ENCODE results near the gene MYOG. TPM values are rescaled to one million over a fixed set of nuclear protein-coding genes. Genes with fewer than 3 reads are reported as not detected.

MYOG gene
- total and polyA plus RNA-seq, 5 experiments from 2014 or later, result not detected

GRCh38 chr1:203095061-203095690 is 9.4 kb upstream of the MYOG start:
- no peak for DNase-seq
- H3K27me3 Mint-ChIP-seq, result peaks cover 20 to 38% (median 29%) of the 10 kb centered on the region in 5 donors
- peaks cover 0 to 29% (median 12%) of the 10 kb centered on the region in 3 donors for H3K36me3 Mint-ChIP-seq
- ATAC-seq, result no peak
- no peak overlapping the region for H3K4me3 Mint-ChIP-seq
- POLR2A ChIA-PET, result no interaction called here
- H3K9me3 Mint-ChIP-seq, result peaks cover 15 to 47% (median 30%) of the 10 kb centered on the region in 9 donors
- H3K27ac Mint-ChIP-seq, result no peak overlapping the region
- no peaks in the 10 kb centered on the region for H3K4me1 Mint-ChIP-seq

DNA sequence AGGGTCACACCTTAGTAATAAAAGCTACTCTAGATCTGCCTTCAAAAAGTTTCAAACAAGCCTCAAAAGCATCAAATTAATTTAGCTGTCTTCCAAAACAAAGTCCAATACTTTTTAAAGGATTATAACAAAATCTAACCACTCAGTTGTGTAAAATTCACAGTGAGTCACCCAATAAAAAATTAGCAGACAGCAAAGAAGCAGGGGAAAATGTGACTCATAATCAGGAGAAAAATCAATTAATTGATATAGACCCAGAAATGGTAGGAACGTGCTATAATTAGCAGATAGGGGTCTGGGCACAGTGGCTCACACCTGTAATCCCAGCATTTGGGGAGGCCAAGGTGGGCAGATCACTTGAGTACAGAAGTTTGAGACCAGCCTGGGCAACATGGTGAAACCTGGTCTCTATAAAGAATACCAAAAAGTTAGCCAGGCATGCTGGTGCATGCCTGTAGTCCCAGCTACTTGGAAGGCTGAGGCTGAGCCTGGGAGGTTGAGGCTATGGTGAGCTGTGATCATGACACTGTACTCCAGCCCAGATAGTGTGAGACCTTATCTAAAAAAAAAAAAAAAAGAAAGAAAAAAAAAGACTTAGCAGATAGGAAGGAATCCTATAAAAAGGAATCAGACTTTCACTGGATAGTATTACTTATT is 8.1 kb upstream of the MYOG start:
- ATAC-seq, result no peak
- Mint-ChIP-seq H3K4me3 (no peak overlapping the region), H3K4me1 (no peaks in the 10 kb centered on the region), H3K36me3 (peaks cover 0 to 29% (median 12%) of the 10 kb centered on the region in 3 donors), H3K9me3 (peaks cover 15 to 47% (median 30%) of the 10 kb centered on the region in 9 donors), H3K27me3 (peaks cover 17 to 38% (median 26%) of the 10 kb centered on the region in 5 donors), H3K27ac (no peak overlapping the region)
- POLR2A ChIA-PET, result interaction anchor here (0.7 kb wide), 1 partner anchor 104 kb away, joined by 3 read pairs; no protein-coding TSS in a partner anchor
- no peak for DNase-seq

DNA sequence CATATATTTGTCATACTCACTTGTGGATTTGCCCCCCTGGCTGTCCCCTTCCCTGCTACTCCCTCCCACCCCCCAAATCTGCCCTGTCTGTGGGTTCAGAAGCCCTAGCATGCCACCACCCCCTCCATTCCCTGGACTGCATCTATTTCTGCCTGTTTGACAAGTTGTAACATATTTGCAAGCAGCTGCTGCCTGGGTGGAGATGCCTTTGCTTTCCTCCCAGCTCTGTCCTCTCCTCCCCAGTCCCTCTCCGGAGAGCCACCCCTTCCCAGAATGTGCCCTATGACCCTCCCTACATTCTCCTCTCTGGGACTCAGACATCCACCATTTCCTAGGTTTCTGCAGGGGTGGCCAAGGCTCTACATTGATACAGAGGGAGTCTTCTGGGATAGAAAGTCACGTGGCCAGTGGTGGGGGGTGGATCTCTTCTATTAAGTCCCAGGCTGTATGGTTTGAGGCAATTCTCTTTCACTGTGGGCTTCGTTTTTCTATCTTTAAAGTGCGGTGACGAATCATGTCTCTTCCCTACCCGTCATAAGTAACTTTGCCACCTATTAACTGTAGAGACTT is 6.0 kb upstream of the MYOG start:
- H3K27me3 Mint-ChIP-seq, result peaks cover 15 to 31% (median 26%) of the 10 kb centered on the region in 5 donors
- ATAC-seq, result no peak
- DNase-seq, result no peak
- peaks cover 0 to 23% (median 12%) of the 10 kb centered on the region in 3 donors for H3K36me3 Mint-ChIP-seq
- H3K4me1 Mint-ChIP-seq, result no peaks in the 10 kb centered on the region
- peaks cover 15 to 39% (median 23%) of the 10 kb centered on the region in 9 donors for H3K9me3 Mint-ChIP-seq
- no peak overlapping the region for H3K27ac Mint-ChIP-seq
- POLR2A ChIA-PET, result no interaction called here
- H3K4me3 Mint-ChIP-seq, result no peak overlapping the region

DNA sequence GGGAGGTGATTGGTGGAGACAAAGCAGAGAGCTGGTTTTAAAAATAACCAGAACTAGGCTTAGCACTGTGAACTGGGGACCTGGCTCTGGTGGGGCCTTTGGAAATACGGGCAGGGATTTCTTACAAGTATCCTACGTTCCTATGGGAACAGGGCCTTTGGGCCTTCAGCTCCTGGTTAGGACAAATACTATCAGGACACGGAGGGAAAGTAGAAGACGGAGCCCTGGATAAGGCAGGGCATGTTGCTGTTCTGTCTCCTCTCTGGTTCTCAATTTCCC is 5.3 kb upstream of the MYOG start:
- Mint-ChIP-seq H3K27me3 (peaks cover 15 to 31% (median 26%) of the 10 kb centered on the region in 5 donors), H3K4me1 (no peaks in the 10 kb centered on the region), H3K27ac (no peak overlapping the region), H3K9me3 (peaks cover 13 to 35% (median 20%) of the 10 kb centered on the region in 9 donors), H3K36me3 (peaks cover 0 to 20% (median 11%) of the 10 kb centered on the region in 3 donors), H3K4me3 (no peak overlapping the region)
- POLR2A ChIA-PET, result no interaction called here
- DNase-seq, result no peak
- ATAC-seq, result no peak

- H3K36me3 Mint-ChIP-seq, result peaks cover 0 to 15% (median 9%) of the 10 kb centered on the region in 3 donors
- H3K9me3 Mint-ChIP-seq, result peaks cover 10 to 30% (median 14%) of the 10 kb centered on the region in 9 donors
- H3K4me1 Mint-ChIP-seq, result no peaks in the 10 kb centered on the region
- DNase-seq (no peak), ATAC-seq (no peak)
- H3K27me3 Mint-ChIP-seq, result peaks cover 11 to 31% (median 26%) of the 10 kb centered on the region in 5 donors
- H3K4me3 Mint-ChIP-seq, result no peak overlapping the region
- no peak overlapping the region for H3K27ac Mint-ChIP-seq
- POLR2A ChIA-PET, result no interaction called here
These were observed 4.8 kb upstream of the MYOG start for GRCh38 chr1:203090421-203091198.

DNA sequence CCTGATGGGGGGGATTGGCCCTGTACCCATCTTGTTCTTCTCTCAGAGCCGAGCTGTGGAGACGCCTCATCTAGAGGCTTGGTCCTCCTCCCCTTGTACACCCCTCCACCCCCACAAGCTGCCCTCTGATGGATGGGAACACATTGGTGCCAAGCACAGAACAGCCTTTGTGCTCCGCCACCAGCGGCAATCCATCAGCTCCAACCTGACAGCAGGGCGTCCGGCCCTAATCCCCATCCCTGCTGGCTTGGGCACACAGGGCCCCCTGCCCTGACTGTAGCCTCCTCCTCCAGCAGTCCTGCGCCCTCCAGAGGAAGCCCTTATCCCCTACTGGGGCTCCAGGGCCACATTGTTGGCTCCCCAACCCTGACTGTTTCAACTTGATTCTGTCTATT is 3.8 kb upstream of the MYOG start:
- peaks cover 2 to 20% (median 5%) of the 10 kb centered on the region in 9 donors for H3K9me3 Mint-ChIP-seq
- POLR2A ChIA-PET, result no interaction called here
- no peaks in the 10 kb centered on the region for H3K4me1 Mint-ChIP-seq
- DNase-seq, result no peak
- H3K27ac Mint-ChIP-seq, result no peak overlapping the region
- ATAC-seq, result no peak
- peaks cover 0 to 5% (median 2%) of the 10 kb centered on the region in 3 donors for H3K36me3 Mint-ChIP-seq
- H3K27me3 Mint-ChIP-seq, result peaks cover 11 to 31% (median 26%) of the 10 kb centered on the region in 5 donors
- H3K4me3 Mint-ChIP-seq, result no peak overlapping the region

GRCh38 chr1:203089001-203089650 is 3.3 kb upstream of the MYOG start:
- H3K27ac Mint-ChIP-seq, result no peak overlapping the region
- no peak overlapping the region for H3K4me3 Mint-ChIP-seq
- H3K27me3 Mint-ChIP-seq, result peaks cover 11 to 31% (median 26%) of the 10 kb centered on the region in 5 donors
- no peaks in the 10 kb centered on the region for H3K36me3 Mint-ChIP-seq
- ATAC-seq (no peak), DNase-seq (no peak)
- POLR2A ChIA-PET, result no interaction called here
- H3K9me3 Mint-ChIP-seq, result peaks cover 0 to 15% (median 0%) of the 10 kb centered on the region in 9 donors
- no peaks in the 10 kb centered on the region for H3K4me1 Mint-ChIP-seq

DNA sequence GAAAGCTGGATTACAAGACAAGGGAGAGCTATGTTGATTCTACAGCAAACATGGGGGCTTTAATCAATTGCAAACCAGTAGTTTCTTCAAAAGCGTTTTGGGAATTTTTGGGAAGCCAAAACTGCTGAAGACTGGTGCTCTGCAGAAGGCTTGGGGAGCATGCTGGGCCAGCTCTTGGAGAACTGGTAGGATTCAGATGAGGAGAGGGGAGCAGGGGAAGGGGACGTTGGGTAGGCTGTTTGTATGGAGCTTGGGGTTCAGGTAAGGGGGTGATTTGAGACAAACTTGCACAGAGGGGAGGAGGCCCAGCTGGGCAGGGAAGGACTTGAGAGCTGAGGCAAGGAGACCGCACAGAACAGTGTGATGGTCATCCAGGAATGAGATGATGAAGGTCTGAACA is 2.6 kb upstream of the MYOG start:
- no peaks in the 10 kb centered on the region for H3K36me3 Mint-ChIP-seq
- no peak overlapping the region for H3K4me3 Mint-ChIP-seq
- H3K27ac Mint-ChIP-seq, result no peak overlapping the region
- ATAC-seq (no peak), DNase-seq (no peak)
- peaks cover 11 to 31% (median 26%) of the 10 kb centered on the region in 5 donors for H3K27me3 Mint-ChIP-seq
- POLR2A ChIA-PET, result no interaction called here
- H3K4me1 Mint-ChIP-seq, result no peaks in the 10 kb centered on the region
- H3K9me3 Mint-ChIP-seq, result peaks cover 0 to 9% (median 0%) of the 10 kb centered on the region in 9 donors

DNA sequence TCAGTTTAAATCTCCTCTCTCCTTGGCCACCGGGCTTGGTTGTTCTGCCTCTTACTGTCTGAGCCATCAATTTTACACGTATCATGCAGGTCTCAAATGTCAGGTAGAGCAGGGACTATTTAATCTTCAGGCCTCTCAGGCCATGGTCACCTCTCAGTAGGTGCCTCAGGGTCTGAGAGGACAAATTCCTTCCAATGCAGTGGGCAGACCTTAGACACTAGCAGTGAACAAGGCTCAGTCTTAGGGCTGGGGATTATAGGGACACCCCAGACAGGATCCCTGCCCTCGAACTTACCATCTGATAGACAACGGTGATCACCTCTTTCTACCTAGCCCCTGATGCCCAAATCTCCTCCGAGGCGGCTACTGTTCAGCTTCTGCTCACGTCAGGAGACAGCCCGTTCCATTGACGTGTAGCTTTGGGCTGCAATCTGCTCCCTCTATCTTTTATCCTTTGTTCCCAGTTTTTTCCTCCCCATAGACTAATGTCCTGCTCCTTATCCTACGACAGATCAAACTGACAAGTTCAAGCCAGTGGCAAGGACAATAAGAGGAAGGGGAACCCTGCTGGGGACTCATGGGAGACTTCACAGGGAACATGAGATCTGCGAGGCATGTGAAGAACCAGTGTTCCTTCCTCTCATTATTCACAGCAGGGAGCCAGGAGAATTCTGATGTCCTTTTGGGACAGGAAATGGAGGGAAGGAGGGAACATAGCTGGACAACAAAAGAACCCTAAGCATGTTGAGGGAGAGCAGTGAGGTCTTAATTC is 1.4 kb upstream of the MYOG start:
- DNase-seq, result no peak
- Mint-ChIP-seq H3K36me3 (no peaks in the 10 kb centered on the region), H3K27me3 (peaks cover 5 to 23% (median 18%) of the 10 kb centered on the region in 5 donors), H3K4me3 (no peak overlapping the region), H3K27ac (no peak overlapping the region), H3K9me3 (no peaks in the 10 kb centered on the region), H3K4me1 (no peaks in the 10 kb centered on the region)
- POLR2A ChIA-PET, result no interaction called here
- ATAC-seq, result no peak

- POLR2A ChIA-PET, result no interaction called here
- DNase-seq (no peak), ATAC-seq (no peak)
- no peak overlapping the region for H3K27ac Mint-ChIP-seq
- no peak overlapping the region for H3K4me3 Mint-ChIP-seq
- H3K4me1 Mint-ChIP-seq, result no peaks in the 10 kb centered on the region
- no peaks in the 10 kb centered on the region for H3K36me3 Mint-ChIP-seq
- H3K9me3 Mint-ChIP-seq, result no peaks in the 10 kb centered on the region
- peaks cover 0 to 25% (median 7%) of the 10 kb centered on the region in 5 donors for H3K27me3 Mint-ChIP-seq
These were observed 954 bp downstream of the MYOG start for GRCh38 chr1:203084588-203085527.

GRCh38 chr1:203083463-203083921 is 2.3 kb downstream of the MYOG start:
- Mint-ChIP-seq H3K4me1 (no peaks in the 10 kb centered on the region), H3K27me3 (peaks cover 4 to 36% (median 8%) of the 10 kb centered on the region in 5 donors), H3K4me3 (no peak overlapping the region), H3K9me3 (no peaks in the 10 kb centered on the region), H3K27ac (no peak overlapping the region), H3K36me3 (no peaks in the 10 kb centered on the region)
- DNase-seq, result peak in 1 of 10 donors; percentile 10
- no peak for ATAC-seq
- POLR2A ChIA-PET, result no interaction called here
